GM21619 (cell line): ENCODE results near the gene FHIT.

Experiments
- ATAC-seq: cut with Tn5 transposase; IDR thresholded peaks from one replicate; pipeline ENCODE4 v1.9.1; 2021; ENCODE audit not compliant: unreplicated experiment

Gene FHIT

DNA sequence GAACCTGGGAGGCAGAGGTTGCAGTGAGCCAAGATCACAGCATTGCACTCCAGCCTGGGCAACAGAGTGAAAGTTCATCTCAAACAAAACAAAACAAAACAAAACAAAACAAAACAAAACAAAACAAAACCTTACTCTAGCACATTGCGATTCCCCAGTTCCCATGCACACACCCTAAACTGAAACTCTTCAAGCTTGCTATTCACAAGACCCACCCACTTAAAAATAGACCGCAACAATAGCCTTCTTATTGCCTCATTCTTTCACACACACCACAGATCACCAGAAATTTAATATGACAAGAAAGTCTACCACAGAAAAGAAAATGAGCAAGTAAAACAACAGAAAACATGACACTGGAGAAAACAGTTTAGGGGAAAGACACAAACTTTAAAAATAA is 598.4 kb downstream of the FHIT start:
- no peak for ATAC-seq

DNA sequence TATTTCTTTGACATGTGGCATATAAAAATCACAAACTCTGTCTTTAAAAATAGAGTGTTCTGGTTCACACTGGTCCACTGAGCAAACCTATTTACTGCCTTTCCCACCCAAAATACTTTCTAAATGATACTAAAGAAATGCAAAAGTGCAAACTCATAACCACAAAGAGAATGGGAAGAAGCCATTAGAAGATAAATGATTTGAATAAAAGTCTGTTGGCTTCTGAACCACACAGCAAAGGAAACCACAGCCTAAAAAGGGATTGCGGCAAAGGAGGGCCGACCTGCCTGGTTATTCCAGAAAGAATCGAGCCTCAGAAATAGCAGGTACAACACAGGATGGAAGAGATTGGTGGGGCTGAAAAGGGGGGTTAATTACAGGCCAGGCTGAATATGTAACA is 599.5 kb downstream of the FHIT start:
- no peak for ATAC-seq

DNA sequence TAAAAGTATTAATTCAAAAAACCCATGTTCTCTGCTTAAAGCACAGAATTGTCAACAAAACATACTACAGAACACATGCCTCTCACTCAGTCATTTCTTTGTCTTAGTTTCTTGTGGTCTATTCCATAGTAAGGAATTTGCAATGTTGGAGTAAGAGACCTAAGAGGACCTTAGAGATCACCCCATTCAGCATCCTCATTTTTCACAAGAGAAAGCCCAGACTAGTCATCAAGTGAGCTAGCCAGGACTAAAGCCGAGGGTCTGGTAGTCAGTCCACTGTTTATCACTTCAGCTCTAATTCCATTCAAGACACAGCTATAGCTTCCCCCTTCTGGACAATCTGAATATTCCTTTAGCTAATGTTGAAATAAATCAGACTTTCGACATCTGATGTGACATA is 601.1 kb downstream of the FHIT start:
- ATAC-seq = no peak

DNA sequence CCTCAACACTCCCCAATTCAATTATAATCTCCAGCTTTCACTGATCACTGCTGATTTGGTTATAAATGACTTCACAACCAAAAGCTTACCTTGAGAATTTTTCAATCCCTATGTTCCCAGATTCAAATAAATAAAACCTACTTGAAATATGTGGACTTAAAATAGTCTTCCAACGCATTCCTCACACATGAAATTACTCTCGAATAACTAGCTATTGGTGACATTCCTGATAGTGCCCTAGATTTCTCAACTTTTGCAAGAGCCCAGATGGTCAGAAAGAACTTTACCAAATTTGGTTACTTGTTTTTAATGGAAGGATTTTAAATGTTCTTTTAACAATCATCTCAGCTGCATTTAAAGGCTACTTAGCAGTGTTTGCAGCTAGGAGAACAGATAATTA is 605.5 kb downstream of the FHIT start:
- ATAC-seq = no peak

DNA sequence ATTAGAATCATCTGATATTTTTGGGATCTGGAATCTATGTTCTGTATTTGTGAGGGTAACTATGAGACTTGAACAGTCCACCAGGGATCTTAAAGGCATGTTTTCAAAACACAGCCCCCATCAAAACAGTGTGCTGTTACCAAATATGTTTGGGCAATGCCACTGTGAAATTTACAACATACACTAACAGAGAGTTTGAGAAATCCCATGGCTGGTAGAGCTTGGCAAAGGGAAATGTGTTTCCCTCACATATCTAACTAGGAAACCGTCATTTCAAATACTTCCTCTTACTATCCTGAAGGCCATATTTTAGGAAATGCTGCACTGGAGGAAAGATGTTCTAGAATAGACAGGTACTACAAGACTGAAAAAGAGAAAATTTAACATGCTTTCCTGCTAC is 607.4 kb downstream of the FHIT start:
- no peak for ATAC-seq

DNA sequence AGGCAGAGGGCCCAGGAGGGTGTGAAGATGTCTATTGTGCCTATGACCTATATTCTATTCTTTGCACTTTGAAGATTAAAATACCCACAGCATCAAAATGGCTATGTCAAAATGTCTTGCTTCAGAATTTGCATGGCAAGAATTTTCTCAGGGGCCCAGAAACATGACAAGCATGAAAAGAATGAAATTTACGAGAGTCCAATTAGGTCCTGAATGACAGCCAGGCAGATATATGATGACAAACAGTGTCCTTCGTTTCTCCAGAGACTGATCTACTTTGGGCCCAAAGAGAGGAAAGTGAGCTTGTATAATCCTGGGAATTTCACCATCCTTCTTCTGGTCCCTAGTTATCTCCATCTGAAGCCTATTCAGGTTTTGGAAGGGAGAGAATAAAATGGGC is 609.9 kb downstream of the FHIT start:
- ATAC-seq = no peak

DNA sequence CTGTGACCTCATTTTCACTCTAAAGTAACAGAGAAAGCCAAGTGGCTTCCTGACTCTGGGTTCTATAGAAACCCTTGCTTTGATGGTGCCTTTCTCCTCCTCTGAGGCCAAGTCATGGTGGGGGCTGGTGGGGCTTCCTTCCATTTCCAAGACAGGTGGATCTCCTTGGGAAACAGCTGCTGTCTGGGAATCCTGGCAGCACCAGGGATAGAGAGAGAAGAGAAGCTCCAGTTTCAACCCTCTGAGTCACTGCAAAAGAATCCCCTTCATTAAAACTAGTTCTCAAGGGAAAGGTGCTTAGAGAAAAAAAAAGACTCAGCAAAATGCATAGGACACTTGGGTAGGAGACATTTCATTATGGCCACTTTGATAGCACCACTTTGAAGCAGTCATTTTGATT is 614.4 kb downstream of the FHIT start:
- no peak for ATAC-seq

DNA sequence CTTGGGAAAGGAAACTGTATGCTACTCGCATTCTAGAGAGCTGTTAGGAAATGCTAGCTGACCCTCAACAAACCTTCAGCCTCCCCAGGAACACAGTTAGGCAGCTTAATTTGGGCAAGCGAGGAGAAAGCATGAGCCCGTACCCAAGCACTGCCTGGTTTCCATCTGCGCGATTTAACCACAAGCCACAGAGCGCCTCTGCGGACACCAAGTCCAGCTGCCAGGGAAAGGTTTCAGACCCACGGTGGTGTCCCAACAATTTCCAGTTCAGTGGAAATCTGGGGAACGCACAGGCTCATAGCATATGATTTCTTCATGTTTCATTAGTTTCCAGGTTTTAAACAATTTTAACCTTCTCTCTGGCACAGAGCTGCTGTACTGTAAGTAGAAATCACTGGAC is 617.6 kb downstream of the FHIT start:
- no peak for ATAC-seq

DNA sequence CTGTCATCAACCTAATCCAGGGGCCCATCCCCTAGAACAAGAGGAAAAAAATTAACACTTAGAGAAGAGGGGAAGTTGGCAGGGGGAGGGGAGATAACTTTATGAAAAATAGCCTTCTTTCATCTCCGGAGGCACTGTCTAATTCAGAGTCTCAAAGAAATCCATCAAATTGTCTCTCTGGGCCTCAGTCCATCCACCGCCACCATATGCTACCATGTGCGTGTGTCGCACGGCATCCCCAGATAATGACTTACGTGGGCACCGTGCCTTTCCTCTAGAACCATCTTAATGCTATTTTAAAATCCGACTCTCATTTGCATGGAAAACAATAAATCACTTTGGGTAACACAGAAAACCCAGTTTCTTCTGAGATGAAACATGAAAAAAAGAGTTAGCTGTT is 619.7 kb downstream of the FHIT start:
- no peak for ATAC-seq

DNA sequence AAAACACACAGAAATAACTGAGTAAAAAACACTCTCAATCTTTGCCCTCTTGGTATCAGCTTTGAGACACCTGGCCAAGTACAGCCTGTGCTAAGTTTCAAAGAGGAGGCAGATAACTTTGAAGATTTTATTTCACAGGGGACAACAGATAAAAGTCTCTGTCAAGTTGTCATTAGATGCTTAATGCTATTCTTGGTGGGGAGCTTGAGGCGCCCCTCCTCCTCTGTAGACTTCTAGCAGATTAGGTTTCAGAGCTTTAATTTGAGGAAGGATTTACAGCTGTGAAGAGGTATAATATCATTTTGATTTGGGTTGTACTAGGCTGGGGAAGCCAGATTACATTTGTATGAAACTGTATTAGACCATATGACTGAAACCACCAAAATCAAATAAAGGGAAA is 620.3 kb downstream of the FHIT start:
- no peak for ATAC-seq

DNA sequence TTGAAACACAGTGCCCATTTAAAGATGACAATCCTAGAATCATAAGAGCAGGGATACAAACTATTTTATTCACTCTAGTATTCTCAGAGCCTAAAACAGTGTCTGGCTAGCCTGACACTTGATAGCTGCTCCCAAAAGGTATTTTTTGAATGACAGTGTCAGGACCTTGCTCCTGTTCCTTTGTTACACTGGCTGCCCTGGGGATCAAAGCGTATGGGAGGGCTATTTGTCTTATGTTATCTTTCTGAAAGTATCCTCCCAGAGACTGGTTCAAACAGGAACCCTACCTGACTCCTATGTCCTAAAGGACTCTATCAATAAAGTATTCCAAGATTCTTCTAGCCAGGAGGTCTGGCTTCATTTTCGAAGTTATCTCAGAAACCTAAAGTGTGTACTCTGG is 621.4 kb downstream of the FHIT start:
- no peak for ATAC-seq

DNA sequence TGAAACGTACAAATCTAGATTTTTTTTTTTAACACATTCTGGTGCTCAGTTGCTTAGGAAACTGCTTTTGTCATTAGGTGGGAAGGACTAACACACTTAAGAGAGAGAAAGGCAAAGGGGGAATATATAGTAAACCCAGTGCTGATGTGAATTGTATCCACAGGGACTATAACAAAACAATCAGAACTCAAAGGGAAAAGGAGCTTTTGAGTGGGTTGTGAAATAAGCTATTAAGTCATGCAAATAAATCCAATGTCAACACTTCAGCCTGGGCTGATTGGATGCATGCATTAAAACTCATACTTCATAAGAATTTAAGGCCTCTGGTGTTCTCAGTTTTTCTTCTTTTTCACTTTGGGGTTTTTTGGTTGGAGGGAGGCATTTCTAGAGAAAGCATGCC is 628.9 kb downstream of the FHIT start:
- no peak for ATAC-seq

DNA sequence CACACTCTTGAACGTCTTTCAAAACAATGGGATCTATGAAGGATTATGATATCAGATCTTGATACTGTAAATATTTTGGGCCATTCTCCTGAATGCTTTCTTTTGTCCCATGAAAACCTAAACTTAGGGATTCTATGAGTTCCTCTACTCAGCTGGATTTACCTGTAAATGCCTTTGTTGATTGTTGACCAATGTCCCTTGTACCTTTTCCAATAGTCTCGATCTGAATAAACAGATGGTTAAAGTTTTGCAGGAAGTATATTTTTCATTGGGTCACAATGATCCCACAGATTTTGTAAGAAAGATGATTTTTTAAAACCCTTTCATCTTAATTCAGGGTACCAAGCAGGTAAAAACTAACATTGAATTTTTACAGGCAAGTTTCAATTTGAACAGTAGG is 634.1 kb downstream of the FHIT start:
- no peak for ATAC-seq

DNA sequence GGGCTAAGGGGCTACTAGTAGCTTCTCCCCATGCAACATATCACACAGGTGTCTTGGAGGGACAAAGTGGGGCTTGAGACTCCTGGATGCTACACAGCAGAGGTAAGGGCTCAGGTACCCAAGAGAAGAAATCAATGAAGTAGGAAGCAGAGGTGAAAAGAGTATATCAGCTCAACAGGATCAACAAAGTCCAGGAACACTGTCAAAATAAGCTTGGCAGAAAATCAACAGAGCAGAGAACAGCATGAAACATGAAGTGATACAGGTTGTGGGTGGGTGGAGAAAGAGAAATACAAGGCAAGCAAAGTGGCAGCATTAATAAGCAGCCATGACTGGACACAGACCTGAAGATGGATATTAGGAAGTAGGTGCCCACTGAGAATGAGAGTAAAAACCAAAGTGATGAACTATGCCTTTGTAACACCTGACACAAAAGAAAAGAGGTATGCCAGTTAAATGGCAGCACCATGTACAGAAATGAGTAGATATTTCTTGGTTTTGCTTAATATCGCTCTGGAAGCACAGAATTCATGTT is 637.4 kb downstream of the FHIT start:
- ATAC-seq = no peak

DNA sequence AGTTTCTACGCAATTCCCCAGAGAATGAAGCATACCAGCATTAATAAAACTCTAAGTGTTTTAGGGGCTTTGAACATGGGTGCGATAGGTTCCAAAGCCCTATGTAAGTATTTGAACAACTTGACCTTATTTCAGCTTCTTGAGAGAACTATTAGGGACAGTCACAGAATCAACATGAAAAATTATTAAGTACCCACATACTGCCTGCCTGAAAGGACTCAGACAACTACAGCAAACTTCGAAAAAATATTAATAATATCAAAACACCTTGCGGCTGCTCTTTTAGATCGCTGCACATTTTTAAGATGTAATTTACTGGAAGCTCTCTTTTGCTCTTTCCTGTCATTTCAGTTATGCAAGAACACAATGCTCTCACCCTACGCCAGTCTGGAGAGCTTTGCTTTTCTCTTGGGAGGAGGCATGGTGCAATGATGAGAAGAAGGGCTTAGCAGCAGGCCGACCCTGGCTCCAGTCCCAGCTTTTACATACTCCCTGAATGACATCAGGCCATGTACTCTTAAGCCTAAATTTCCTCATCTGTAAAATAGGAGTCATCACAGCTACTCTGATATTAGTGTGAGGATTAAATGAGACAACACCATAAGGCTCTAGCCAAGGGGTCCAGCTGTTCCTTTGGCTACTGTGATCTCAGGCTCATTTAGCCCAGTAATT is 640.7 kb downstream of the FHIT start:
- no peak for ATAC-seq

DNA sequence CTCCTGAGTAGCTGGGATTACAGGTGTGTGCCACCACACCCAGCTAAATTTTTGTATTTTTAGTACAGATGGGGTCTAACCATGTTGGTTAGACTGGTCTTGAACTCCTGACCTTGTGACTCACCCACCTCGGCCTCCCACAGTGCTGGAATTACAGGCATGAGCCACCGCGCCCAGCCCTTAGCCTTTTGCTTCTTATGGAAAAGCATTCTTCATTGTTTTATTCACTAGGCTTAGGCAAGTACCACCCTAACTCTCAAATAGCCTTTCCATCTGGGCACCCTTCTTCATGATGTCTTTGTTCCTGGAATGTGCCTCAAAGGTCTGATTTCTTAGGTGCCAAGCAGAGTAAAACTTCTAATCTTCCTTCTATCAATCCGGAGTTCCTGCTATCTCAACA is 641.8 kb downstream of the FHIT start:
- no peak for ATAC-seq

DNA sequence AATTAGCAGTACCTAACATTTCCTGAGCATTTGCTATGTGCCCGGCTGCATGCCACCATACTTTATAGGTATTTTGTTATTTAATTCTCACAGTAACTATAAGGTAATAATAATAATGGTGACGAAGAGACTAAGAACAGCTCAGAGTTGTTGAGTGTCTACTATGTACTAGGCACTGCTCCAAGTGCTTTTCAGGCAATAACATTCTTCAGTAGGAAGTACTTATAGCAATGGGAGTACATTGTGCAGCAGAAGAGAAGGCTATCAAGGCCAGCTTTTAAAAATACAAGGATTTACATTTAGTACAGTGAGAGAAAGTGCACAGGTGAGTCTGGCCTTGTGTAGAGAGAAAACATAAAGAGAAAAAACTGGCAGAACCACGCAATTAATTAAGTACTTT is 647.4 kb downstream of the FHIT start:
- no peak for ATAC-seq

DNA sequence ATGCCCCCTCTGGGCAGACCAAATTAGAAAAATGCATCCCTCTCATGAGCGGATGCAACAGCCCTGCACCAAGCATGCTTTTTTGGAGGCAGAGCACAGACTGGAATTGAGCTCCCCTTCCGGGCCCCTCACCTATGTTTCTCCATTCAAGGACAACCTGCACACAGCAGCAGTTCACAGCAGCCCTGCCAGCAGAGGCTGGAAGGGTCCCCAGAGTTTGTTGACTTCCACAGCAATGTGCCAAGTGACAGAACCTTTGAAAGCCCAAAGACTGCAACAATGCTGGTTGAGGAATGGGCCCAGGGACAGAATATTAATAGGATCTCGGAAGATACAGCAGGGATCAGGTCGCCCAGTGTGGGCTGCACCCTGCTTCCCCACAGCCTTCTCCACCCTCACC is 650.4 kb downstream of the FHIT start:
- no peak for ATAC-seq

DNA sequence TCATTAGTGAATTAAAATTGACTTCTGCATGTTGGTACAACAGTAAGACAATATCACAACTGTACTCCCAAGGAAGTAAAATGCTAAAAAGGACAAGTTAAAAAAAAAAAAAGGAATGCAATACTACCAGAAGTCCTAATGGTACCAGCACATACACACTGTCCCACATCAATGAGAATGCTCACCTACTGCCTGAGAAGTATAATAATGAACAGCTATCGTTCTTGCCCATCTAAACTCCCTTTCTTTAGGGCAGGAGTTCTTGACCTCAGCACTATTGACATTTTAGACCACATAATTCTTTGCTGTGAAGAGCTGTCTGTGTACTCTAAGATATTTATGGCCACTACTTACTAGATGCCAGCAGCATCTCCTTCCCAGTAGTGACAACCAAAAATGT is 651.7 kb downstream of the FHIT start:
- no peak for ATAC-seq

DNA sequence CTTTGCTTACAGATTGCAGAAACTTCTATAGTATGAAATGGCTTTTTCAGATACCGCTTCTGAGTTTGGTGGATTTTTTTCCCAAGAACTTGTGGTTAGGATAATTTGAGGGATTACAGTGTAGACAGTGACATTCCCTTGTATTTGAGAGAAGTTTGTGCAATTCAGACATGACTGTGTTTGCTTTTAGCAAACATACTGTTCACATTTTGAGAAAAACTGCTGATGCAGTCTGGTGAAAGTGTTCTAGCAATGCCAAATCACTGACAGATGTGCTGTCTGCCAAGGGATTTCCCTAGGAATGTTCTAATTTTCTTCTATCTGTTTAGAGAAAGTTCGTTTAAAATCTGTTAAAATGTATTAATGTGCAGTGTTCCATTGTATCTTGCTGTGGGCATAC is 652.6 kb downstream of the FHIT start:
- ATAC-seq = no peak

DNA sequence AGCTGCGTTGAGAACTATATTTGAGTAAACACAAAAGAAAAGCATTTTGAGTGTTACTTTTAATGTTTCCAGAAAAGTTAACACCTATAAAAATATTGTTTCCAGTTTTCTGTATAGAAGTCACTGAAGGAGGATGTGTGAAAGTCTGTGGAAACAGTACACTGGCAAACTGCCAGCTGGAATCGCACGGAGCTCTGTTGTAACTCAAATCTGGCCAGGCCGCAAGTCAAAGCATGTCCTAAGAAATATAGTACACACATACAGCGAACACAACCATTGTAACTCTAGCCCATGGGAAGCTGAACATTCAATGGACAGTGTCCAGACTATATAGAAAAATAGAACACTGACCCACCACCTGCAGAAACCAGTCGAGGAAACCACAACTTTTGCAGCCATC is 657.2 kb downstream of the FHIT start:
- ATAC-seq = no peak

DNA sequence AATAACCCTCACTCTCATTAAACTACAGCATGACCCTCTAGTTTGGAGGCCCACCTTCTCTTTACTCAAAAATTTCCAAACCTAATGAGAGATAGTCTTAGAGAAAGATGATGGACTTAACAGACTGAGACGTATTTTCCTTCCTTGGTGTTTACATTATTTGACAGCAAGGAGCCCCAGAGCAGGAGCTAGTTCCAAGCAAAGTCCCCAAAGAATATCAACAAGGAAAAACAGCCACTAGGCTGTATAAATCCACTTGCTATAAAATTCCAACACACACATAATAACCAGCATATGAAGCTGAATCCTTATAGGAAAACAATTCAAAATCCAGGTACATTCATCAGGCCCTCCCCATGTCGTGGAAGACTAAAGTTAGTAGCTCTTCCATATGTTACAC is 660.0 kb downstream of the FHIT start:
- ATAC-seq = no peak

DNA sequence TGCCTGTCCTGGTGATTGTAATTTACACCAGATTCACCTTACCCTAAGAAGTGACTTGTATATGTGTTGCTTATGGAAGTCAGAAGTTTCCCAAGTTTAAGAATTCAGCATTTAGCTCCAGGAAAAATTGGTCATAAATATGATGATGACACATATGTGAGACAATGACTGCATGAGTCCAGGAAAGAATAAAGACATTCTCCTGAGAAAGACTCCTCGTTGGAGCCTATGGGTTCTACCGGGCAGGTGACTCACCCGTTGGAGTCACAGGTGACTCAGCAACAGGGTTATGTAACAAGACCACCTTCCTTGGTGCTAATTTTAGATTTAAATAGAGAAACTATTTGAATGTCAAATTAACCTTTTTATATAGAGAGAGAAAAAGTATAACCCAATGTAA is 662.4 kb downstream of the FHIT start:
- ATAC-seq = no peak
